A549 treated with Mapracorat at 1 μM for 4 hours (cell line): ENCODE results near the gene ZNF487. TPM values are rescaled to one million over a fixed set of nuclear protein-coding genes. Genes with fewer than 3 reads are reported as not detected.

Source experiments
- total RNA-seq: library from RNA; stranded (reverse); fragments of 200-300 nt; extraction: Qiagen RNA extraction; gene quantifications from 5 replicates; pipeline ENCODE4 v1.2.3, GENCODE V29; 2022

ZNF487 gene
- 5.1 to 8.9 TPM (median 7.0 TPM) in 5 replicates for total RNA-seq

DNA sequence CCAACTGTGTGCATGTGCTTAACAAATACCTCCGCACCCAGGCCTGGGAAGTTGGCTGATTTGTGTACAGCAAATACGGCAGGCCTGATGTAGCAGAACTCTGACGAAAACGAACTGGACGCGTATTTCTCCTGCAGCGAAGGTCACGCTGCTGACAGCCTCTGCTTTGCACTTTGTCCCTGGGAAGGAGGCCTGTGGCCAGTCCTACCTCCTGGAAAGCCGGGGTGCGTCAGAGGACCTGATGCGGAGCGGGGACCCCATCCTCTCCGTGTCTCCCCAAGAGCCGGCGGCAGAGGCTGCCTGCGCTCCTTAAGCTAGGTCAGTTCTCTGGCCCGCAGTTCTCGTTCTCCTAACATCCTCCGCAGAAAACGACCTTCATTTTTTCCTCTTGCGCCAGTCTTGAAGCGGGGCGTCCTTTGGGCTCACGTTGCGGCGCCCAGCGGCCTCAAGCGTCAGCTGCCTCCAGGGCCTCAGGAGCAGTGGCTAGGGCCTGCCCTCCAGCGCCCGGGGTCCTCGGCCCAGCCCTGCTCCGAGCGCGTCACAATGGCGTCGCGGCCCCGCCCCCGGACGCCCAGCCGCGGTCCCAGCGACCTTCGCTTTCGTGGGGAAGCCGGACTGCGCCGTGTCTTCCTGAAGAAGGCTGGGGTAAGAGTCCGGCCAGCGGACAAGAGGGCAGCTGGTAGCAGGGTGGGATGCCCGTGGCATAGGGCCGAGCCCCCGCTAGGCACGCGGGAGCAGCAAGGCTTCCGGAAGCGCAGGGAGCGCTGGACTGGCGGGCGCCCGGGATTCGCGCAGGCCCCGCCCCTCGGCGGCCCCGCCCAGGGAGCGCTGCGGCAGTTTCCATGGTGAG, at the start of gene ZNF487:
TSS of gene ZNF487 (plus strand) at position 821 of the 850 bp plus-strand sequence. CDS start 38,703 bp downstream, outside the sequence.

GRCh38 chr10:43408710-43409384, 28.1 kb upstream of the ZNF487 start, which contains the start of gene HNRNPF:
Gene HNRNPF (minus strand): TSS chr10:43409186. CDS start chr10:43387884, 21,302 bp downstream.

Other genes with a start within 250 kb of the ZNF487 start
- gene RASGEF1A, start 170.0 kb upstream of the ZNF487 start, total RNA-seq = 3.9 to 6.4 TPM (median 5.9 TPM) in 5 replicates
- gene FXYD4, start 65.5 kb upstream of the ZNF487 start, total RNA-seq = not detected in 5 replicates
- 296 to 346 TPM (median 337 TPM) in 5 replicates for gene HNRNPF, start 27.9 kb upstream of the ZNF487 start, total RNA-seq
- gene ZNF239, start 137.5 kb downstream of the ZNF487 start, total RNA-seq = 1.7 to 2.5 TPM (median 1.9 TPM) in 5 replicates
- 1.6 to 2.6 TPM (median 2.1 TPM) in 5 replicates for gene ZNF485, start 169.3 kb downstream of the ZNF487 start, total RNA-seq
- gene ZNF32, start 211.8 kb downstream of the ZNF487 start, total RNA-seq = 12.9 to 18.6 TPM (median 15.6 TPM) in 5 replicates